Right cardiac atrium (tissue), 5 donors: ENCODE measurements around the gene NGFR. TPM values are rescaled to one million over a fixed set of nuclear protein-coding genes. Genes with fewer than 3 reads are reported as not detected.

ENCODE experiments used
- ATAC-seq, 2 donors: fragments of 200-7000 bp; cut with Tn5 transposase; one replicate each; pipeline versions ENCODE4 v1.8.0 to v1.9.1; 2020; ENCODE audit warnings: moderate library complexity in 2 of 2, mild to moderate bottlenecking in 1 of 2
- DNase-seq, 3 donors: peaks; one replicate each; pipeline ENCODE4 v3.0.0-alpha.2; 2020
- H3K27ac ChIP-seq: one replicate; pipeline ENCODE4 v1.5.1; 2013; ENCODE audit warnings: mild to moderate bottlenecking, low read length, control low read depth, moderate library complexity
- H3K27me3 ChIP-seq: one replicate; pipeline ENCODE4 v1.6.1; 2013; ENCODE audit not compliant: control insufficient read depth, insufficient read depth
- H3K4me1 ChIP-seq: one replicate; pipeline ENCODE4 v1.6.1; 2013; ENCODE audit warnings: low read length; ENCODE audit not compliant: control insufficient read depth, insufficient read depth
- H3K4me3 ChIP-seq: one replicate; pipeline ENCODE4 v1.5.1; 2013; ENCODE audit warnings: low read length, control low read depth
- H3K9me3 ChIP-seq: one replicate; pipeline ENCODE4 v1.6.1; 2013; ENCODE audit warnings: low read length; ENCODE audit not compliant: control insufficient read depth
- WGBS: extraction: QIAGEN DNeasy Blood & Tissue Kit; methylation state at CpG from one replicate; pipeline ENCODE4 v1.1.7; 2013; 5-methylcytosine and 5-hydroxymethylcytosine counted together
- intact Hi-C, 4 donors: fragments of 100-400 bp; cut with DNase I; formaldehyde crosslinking; loops; one replicate each; pipeline versions ENCODE4 v1.11.0 to v1.14.0; 2022 to 2023
- microRNA-seq, 2 donors: library from miRNA; unstranded; fragments of <30 nt; microRNA quantifications; one replicate each; pipeline ENCODE4 v1.2.0, GENCODE V29; 2020 to 2021
- polyA plus RNA-seq: library from polyadenylated mRNA; stranded (reverse); fragments of 200-250 nt; gene quantifications from one replicate; pipeline ENCODE4 v1.2.3, GENCODE V29; 2013
- total RNA-seq, 4 donors: library from RNA; stranded (reverse); fragmentation: NEBNext Ultra II Directional; extraction: Animal tissue kit (Norgen Biotek cat#: 25700); gene quantifications; one replicate each; pipeline ENCODE4 v1.2.1, GENCODE V29; 2021
- donor health status: healthy with polysubstance abuse.
- donor health status: DM: no; HTN: yes; CAD: no.
- donor health status: DM: no; HTN: no; CAD: no.
- donor health status: DM: no; HTN: yes; CAD: no; lungs with severe emphysema.
- donor health status: DM: yes; HTN: yes; CAD: no.

NGFR gene
- total and polyA plus RNA-seq, 5 donors, result 16.5 to 39.8 (median 25.3) TPM

DNA sequence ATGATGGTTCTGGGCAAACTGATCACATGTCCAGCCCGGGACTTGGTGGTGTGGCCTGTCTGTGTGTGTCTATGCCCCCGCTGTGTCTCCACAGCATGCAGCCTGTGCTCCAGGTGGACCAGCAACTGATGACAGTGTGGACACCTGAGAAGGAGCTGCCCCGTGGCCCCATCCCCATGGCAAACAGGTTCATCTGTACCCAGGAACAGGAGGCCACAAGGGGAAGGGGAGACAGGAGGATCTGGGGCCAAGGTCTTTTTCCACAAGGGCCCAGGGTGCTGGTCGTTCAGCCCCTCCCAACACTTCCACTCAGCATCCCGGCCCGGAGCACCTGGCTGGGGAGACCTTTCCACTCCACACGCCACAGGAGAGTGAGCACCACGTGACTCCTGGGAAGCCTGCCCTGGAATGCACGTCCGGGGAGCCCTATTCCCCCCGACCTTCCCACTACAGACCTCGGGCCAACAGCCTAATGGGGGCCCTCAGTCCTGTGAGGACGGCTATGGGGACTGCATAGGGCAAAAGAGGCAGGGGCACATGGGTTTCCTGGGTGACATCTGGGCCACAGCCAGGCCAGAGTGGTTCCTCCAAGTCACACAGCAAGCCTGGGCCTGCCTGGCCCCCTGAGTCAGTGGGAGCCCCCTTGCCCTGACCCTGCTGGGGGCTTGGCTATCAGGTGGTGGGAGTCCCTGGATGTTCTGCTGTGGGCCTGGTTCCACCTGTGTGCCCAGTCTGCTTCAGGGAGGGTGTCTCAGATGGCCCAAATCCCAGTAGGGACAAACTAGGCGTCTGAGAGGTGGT is 59.8 kb downstream of the NGFR start:
- peak; percentile 3 to 5 for ATAC-seq
- Histone ChIP-seq H3K9me3 (no peaks in the 10 kb centered on the region), H3K4me3 (no peak overlapping the region), H3K27ac (no peak overlapping the region), H3K27me3 (no peaks in the 10 kb centered on the region), H3K4me1 (no peaks in the 10 kb centered on the region)
- DNase-seq, result peak in 1 of 3 donors; percentile 49
- WGBS, result 70% methylated on average over 14 of the region's 14 CpGs
- intact Hi-C loops, result loop anchor here (2.0 to 10.0 kb wide), 7 partner anchors 58 to 442 kb away; partner anchors contain the start of genes NGFR (in 3 of the 4) and DLX3 (in 1 of the 4)

DNA sequence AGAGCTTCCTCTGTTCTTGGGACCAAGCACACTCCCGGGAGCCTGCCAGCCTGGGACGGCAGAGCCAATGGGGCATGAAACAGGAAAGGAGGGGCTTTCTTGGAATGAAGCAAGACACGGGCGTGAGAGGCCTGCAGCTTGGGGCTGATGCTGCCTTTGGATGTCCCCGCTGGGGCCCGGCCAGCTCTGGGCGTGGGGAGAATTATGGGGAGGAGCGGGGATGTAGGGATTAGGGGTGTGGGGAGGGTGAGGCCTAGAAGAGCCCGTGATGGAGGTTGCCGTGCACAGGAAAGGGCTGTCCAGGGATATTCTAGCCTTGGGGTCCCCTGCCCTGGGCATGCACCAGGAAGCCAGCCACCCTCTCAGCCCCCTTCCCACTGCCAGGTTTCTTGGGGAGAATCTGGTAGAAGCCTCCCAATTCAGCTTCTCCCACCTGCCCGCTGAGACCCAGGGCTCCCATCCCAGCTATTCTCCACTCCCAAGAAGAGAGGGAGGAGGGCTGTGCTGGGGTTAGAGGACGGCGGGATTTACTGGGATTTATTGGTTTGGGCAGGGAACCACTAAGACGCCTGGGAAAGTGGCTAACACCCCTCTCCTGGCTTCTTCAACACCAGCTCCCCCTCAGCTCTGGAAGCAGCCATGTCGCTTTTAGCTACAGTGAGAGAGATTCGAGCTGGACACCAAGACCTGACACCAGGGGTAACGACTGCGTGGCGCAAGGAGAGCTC is 60.6 kb downstream of the NGFR start:
- ATAC-seq, result peak; percentile 14 to 21
- no peaks in the 10 kb centered on the region for H3K9me3 ChIP-seq
- WGBS, result 71% methylated on average over 19 of the region's 19 CpGs
- peak in 1 of 3 donors; percentile 35 for DNase-seq
- intact Hi-C loops, result loop anchor here (2.0 to 10.0 kb wide), 6 partner anchors 61 to 442 kb away; partner anchors contain the start of genes NGFR (in 2 of the 4) and DLX3 (in 1 of the 4)
- H3K4me3 ChIP-seq, result no peak overlapping the region
- no peaks in the 10 kb centered on the region for H3K27me3 ChIP-seq
- H3K4me1 ChIP-seq, result no peaks in the 10 kb centered on the region
- no peak overlapping the region for H3K27ac ChIP-seq

DNA sequence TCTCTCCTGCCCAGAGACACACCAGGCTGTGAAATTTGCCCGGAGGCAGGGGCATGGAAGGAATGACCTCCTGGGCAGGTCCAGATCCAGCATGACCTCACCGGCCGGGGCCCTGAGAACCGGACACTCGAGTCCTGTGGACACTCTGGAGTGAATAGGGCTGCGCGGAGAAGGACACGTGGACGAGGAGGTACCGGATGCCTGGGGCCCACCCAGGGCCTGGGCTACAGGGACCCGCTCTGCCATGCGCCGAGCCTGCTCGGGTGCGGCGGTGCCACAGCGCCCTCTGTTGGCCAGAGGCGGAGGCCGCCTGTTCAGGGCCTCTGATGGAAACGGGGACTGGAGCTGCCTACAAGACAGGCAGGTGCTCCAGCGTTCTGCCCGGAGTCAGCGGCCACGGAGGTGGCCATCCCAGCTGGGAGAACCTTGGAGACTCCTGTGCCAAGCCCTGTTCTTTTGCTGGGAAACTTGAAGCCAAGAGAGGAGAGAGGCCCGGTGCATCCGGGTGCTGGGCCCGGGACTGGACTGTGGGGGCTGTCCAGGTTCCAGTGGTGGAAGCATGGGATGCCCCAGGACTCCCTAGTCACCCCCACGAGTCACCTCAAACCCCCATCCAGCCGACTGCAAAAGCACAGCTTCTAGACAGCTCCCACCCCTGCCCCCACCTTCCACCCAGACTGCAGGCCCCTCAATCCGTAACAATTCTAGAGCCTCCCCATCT is 61.3 kb downstream of the NGFR start:
- H3K4me1 ChIP-seq, result no peaks in the 10 kb centered on the region
- H3K27me3 ChIP-seq, result no peaks in the 10 kb centered on the region
- intact Hi-C loops, result loop anchor here (2.0 to 10.0 kb wide), 5 partner anchors 62 to 441 kb away; partner anchors contain the start of genes DLX3 (in 1 of the 4) and NGFR (in 1 of the 4)
- ATAC-seq, result peak; percentile 89 to 90
- H3K27ac ChIP-seq, result no peak overlapping the region
- 14% methylated on average over 30 of the region's 30 CpGs for WGBS
- DNase-seq, result peak; percentile 81 to 93 (median 92)
- no peaks in the 10 kb centered on the region for H3K9me3 ChIP-seq
- H3K4me3 ChIP-seq, result no peak overlapping the region

DNA sequence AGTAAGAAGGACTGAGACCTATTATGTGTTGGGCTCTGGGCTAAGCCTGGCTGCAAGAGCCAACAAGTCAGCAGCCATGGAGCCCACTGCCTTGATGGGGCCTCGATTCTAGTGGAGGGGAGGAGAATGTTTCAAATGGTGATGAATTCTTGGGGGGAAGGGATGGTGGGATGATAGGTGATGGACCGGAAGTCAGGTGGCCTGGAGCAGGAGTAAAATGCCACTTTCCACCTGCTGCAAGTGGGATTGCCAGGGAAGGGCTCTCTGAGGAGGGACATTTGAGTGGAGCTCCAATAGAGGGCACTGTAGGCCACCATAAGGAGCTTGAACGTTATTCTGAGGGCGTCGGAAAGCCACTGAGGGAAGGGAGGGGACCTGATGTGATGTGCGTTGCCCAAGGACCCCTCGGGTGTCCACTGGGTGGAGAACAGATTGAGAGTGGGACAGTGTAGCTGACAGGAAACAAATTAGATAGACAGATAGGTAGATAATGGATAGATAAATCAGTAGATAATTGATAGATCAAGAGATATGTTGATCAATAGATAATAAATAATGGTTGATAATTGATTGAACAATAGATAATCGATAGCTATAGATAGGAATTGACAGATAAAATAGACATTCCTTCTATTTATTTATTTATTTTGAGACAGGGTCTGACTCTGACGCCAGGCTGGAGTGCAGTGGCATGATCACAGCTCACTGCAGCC is 62.4 kb downstream of the NGFR start:
- intact Hi-C loops, result loop anchor here (2.0 to 10.0 kb wide), 5 partner anchors 63 to 440 kb away; partner anchors contain the start of genes DLX3 (in 1 of the 4) and NGFR (in 1 of the 4)
- ATAC-seq (peak; percentile 29 to 42), DNase-seq (peak in 1 of 3 donors; percentile 28)
- no peak overlapping the region for H3K4me3 ChIP-seq
- no peaks in the 10 kb centered on the region for H3K4me1 ChIP-seq
- H3K9me3 ChIP-seq, result no peaks in the 10 kb centered on the region
- WGBS, result 17% methylated on average over 9 of the region's 9 CpGs
- no peaks in the 10 kb centered on the region for H3K27me3 ChIP-seq
- no peak overlapping the region for H3K27ac ChIP-seq

Small RNA genes within 50 kb of the gene (microRNA-seq; reads per million reads assigned to microRNA genes)
- 0 reads per million in 2 donors for gene MIR6165

Other genes starting within 250 kb of the NGFR start
- gene ZNF652, start 133.0 kb upstream of the NGFR start, total RNA-seq, result 10 to 100 TPM; 23.7 to 30.7 (median 24.4) TPM
- 15.3 TPM for gene ZNF652, start 133.0 kb upstream of the NGFR start, polyA plus RNA-seq
- gene PHB1, start 80.4 kb upstream of the NGFR start, total RNA-seq, result 100 to 1,000 TPM; 186 to 239 (median 201) TPM
- 230 TPM for gene PHB1, start 80.4 kb upstream of the NGFR start, polyA plus RNA-seq
- gene NXPH3, start 80.6 kb downstream of the NGFR start, total RNA-seq, result 1 to 10 TPM; 3.8 to 6.5 (median 4.9) TPM
- 5.9 TPM for gene NXPH3, start 80.6 kb downstream of the NGFR start, polyA plus RNA-seq
- 10 to 100 TPM; 61.0 to 82.7 (median 76.6) TPM for gene SPOP, start 182.8 kb downstream of the NGFR start, total RNA-seq
- gene SPOP, start 182.8 kb downstream of the NGFR start, polyA plus RNA-seq, result 33.7 TPM
- 10 to 100 TPM; 48.6 to 75.5 (median 56.2) TPM for gene SLC35B1, start 212.7 kb downstream of the NGFR start, total RNA-seq
- gene SLC35B1, start 212.7 kb downstream of the NGFR start, polyA plus RNA-seq, result 56.1 TPM